Measurements from ENCODE around the gene AKR7A2.
"Not testable (repeated sequence)": the region's sequence is repeated elsewhere in the genome, so short reads cannot be mapped to it uniquely, and the experiment has no call there.

Gene AKR7A2

DNA sequence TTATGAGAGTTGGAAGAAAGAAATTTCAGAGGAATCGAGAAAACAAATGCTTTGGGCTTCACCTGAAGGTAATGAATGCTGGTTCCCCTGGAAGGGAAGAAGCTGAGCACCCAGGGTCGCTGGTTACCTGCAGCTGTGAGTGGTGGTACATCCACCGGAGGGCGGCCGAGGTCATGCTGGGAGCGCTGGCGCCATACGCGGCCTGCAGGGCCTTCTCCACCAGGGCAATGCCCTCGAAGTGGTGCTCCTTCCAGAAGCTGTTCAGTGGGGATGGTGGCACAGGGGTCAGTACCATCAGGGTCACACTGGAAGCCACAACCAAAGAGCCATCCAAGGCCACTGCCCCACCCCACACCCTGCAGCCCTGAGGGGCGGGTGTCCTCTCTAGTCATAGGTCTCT is 43.5 kb downstream of the AKR7A2 start:
- TF ChIP-seq, protein P1, sequence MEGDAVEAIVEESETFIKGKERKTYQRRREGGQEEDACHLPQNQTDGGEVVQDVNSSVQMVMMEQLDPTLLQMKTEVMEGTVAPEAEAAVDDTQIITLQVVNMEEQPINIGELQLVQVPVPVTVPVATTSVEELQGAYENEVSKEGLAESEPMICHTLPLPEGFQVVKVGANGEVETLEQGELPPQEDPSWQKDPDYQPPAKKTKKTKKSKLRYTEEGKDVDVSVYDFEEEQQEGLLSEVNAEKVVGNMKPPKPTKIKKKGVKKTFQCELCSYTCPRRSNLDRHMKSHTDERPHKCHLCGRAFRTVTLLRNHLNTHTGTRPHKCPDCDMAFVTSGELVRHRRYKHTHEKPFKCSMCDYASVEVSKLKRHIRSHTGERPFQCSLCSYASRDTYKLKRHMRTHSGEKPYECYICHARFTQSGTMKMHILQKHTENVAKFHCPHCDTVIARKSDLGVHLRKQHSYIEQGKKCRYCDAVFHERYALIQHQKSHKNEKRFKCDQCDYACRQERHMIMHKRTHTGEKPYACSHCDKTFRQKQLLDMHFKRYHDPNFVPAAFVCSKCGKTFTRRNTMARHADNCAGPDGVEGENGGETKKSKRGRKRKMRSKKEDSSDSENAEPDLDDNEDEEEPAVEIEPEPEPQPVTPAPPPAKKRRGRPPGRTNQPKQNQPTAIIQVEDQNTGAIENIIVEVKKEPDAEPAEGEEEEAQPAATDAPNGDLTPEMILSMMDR (IDR thresholded peaks at IDR 0.05; ENCODE audit: low read depth, low read length, missing control alignments): no peak
- no peak for DNase-seq (ENCODE audit: low read depth)

GRCh38 chr1:19262744-19263143 is 49.2 kb downstream of the AKR7A2 start:
- DNase-seq (ENCODE audit: low read depth): no peak
- no peak overlapping the region for H3K4me3 ChIP-seq (ENCODE audit: low read depth, low read length)
- TF ChIP-seq, protein P1 (IDR thresholded peaks at IDR 0.05; ENCODE audit: low read depth, low read length, missing control alignments): no peak
- in situ Hi-C loops (cut with HindIII; ENCODE audit: low sequenced_read_pairs): no loop called here

More for the DNA sequence above, 43.5 kb downstream of the AKR7A2 start:
- in situ Hi-C loops (cut with HindIII; ENCODE audit: low sequenced_read_pairs): no loop called here
- no peak overlapping the region for H3K4me3 ChIP-seq (ENCODE audit: low read depth, low read length)

DNA sequence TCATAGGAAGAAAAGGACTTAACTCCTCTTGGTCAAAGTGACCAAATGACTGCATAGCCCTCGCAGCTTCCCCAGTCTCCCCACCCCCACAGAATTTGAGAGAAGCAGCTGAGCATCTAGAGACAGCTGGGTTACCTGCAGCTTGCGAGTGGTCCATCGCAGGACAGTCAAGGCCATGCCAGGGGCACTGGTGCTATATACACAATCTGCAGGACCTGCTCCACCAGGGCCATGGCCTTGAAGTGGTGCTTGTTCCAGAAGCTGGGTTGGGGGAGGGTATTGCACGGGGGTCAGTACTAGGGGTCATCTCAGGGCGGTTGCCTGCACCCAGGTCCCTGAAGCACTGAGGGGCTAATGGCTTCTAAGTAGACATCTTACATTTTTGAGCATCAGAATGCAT is 49.9 kb downstream of the AKR7A2 start:
- in situ Hi-C loops (cut with HindIII; ENCODE audit: low sequenced_read_pairs): no loop called here
- TF ChIP-seq, protein P1 (IDR thresholded peaks at IDR 0.05; ENCODE audit: low read depth, low read length, missing control alignments): no peak
- no peak for DNase-seq (ENCODE audit: low read depth)
- no peak overlapping the region for H3K4me3 ChIP-seq (ENCODE audit: low read depth, low read length)

- in situ Hi-C loops (cut with HindIII; ENCODE audit: low sequenced_read_pairs): no loop called here
- DNase-seq (ENCODE audit: low read depth): peak; percentile 18
- TF ChIP-seq, protein P1 (IDR thresholded peaks at IDR 0.05; ENCODE audit: low read depth, low read length, missing control alignments): no peak
- no peak overlapping the region for H3K4me3 ChIP-seq (ENCODE audit: low read depth, low read length)
Measured at GRCh38 chr1:19260211-19261138, 51.5 kb downstream of the AKR7A2 start.

- DNase-seq (ENCODE audit: low read depth): no peak
- TF ChIP-seq, protein P1 (IDR thresholded peaks at IDR 0.05; ENCODE audit: low read depth, low read length, missing control alignments): no peak
- in situ Hi-C loops (cut with HindIII; ENCODE audit: low sequenced_read_pairs): loop anchor here (5.0 kb wide), 1 partner anchor 96 kb away; no protein-coding TSS in a partner anchor
- H3K4me3 ChIP-seq (ENCODE audit: low read depth, low read length): no peak overlapping the region
Measured at GRCh38 chr1:19258353-19258752, 53.6 kb downstream of the AKR7A2 start.

DNA sequence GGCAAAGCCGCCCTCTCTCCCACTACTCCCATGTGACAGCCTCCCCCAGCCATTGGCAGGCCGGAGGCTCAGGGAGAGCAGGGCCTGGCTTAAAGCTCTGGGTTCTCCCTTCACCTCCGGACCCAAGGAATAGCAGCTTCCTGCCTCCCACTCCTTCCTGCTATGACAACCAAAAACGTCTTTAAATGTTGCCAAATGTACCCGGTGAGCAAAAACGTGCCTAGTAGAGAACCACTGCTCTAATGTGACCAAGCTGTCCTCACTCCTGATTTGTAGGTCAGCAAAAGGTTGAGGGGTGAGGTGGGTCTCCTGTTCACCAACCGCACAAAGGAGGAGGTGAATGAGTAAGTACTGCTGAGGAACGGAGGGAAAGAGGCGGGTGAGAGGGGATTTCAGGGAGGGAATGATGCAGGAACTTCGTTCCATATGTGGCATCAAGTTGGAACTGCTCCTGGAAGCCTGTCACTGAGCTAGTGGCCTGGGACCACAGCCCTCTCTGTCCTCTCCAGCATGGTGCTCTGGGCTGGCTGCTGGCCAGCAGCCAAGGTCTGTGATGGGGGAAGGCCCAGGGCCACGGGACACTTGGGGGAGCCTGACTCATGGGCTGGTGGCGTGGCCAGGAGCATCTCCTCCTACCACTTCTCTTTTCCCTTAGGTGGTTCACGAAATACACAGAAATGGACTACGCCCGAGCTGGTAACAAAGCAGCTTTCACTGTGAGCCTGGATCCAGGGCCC is 54.6 kb downstream of the AKR7A2 start:
- in situ Hi-C loops (cut with HindIII; ENCODE audit: low sequenced_read_pairs): loop anchor here (5.0 kb wide), 1 partner anchor 95 kb away; no protein-coding TSS in a partner anchor
- no peak overlapping the region for H3K4me3 ChIP-seq (ENCODE audit: low read depth, low read length)

DNA sequence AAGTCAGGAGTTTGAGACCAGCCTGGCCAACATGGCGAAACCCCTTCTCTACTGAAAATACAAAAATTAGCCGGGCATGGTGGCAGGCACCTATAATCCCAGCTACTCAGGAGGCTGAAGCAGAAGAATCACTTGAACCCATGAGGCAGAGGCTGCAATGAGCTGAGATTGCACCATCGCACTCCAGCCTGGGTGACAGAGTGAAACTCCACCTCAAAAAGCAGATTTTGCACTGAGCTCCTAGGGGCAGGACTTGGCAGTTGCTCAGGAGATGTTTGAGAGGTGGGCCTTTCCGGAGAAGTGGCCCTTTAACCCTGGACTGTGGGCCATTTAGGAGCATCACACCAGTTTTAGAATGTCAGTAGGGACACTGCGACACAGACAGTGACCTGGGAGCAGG is 55.6 kb downstream of the AKR7A2 start:
- not testable (repeated sequence) for H3K4me3 ChIP-seq (ENCODE audit: low read depth, low read length); DNase-seq (ENCODE audit: low read depth)
- in situ Hi-C loops (cut with HindIII; ENCODE audit: low sequenced_read_pairs): loop anchor here (5.0 kb wide), 1 partner anchor 94 kb away; no protein-coding TSS in a partner anchor

More for the DNA sequence above, 54.6 kb downstream of the AKR7A2 start:
- TF ChIP-seq, protein P1 (IDR thresholded peaks at IDR 0.05; ENCODE audit: low read depth, low read length, missing control alignments): no peak
- no peak for DNase-seq (ENCODE audit: low read depth)
